AG08396 (cell line): ENCODE data around the gene NDST1.

Experiments used
- DNase-seq: peaks from one replicate; pipeline ENCODE4 v3.0.0; 2012; ENCODE audit warnings: low spot score, mixed read lengths

The NDST1 gene

DNA sequence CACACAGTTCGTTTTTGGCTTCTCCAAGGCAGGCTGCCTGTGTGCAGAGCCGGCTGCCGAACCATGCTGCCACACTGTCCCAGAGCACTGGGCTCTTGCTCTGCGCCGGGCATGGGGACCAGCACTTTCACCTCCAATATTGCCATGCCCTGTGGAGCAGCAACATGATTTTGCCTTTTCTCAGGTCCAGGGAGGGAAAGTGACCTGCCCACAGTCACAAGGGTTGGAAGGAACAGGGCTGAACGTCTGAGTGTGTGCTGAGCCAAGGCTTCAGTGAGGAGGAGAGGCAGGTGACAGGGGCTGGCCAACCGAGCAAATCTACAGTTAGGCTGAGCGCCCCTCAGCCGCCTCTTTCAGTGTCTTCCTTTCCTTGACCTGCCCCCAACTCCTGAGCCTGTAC lies 98.5 kb downstream of the NDST1 start:
- no peak for DNase-seq

DNA sequence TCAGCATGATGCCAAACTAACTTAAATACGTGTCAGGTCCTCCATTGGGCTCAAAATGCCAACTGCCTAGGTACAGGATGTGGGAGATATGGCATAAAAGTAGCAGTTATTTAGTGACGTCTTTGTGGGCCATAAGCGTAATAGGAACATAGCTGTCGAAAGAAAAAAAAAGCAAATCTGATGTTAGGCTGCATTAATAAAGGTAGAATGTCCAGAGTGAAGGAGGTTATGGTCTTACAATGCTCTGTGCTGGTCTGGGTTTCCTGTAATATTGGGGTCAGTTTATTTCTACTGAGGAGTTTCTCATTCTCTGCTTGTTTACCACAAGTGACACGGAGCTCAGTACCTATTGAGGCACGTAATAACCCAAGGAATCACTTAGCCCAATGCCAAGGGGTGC lies 99.2 kb downstream of the NDST1 start:
- no peak for DNase-seq
